HG03280 (cell line): Measurements from ENCODE around the gene FKBP4.

ENCODE experiments used
- ATAC-seq: cut with Tn5 transposase; IDR thresholded peaks from one replicate; pipeline ENCODE4 v1.9.1; 2021; ENCODE audit warnings: mild to moderate bottlenecking, moderate library complexity; ENCODE audit not compliant: unreplicated experiment

Gene FKBP4

DNA sequence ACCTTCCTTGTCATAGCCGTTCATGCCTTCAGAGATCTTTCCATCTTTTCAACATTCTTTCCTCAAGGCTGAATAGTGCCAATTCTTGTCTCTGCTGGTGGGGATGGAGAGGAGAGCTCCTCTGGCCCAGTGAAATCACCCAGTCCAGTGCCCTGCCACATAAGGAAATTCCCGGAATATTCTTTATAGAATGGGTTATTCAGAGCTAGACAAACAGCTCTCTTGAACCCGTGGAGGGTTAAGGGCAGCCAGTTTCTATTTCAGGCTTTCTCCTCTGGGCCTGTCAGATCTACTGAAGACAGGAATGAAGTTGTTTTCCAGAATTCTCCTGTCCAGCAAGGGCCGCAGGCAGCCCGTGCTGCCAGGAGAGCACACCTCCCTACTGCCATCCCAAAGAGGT is 48.2 kb downstream of the FKBP4 start:
- ATAC-seq, result no peak

DNA sequence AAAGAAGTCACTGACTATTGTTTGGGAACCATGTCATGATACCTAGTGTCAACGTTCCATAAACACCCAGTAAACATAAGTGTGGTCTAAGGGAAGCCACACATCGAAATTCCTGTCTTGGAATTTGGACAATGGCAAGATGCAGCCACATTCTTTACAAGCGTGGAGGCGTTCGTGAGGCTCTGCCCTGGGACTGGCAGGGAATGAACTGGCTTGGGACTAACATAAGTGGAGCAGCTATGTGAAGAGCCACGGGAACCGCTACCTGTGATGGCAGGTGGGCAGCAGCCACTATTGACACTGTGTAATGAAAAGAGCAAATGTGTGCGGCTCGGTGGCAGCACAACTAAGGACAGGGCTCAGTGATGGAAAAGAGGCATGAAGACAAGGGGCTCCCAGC is 50.0 kb downstream of the FKBP4 start:
- no peak for ATAC-seq

DNA sequence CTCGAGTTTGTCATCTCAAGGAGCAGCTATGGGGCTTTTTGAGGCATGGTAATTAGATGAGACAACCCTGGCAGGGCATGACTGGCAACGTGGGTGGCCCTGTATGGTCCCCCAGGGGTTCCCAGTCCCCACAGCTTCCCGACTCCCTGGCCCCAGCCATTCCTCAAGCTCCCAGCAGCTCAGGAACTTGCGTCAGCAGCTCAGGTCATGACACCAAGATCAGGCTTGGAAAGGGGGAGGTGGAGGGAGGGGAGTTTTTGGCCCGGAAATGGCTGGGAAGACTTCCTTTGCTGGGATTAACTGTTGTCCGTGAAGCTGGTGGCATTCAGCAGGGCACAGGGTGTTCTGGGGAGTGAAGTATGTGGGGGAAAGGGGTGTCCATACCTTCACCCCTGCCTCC is 50.5 kb downstream of the FKBP4 start:
- no peak for ATAC-seq

DNA sequence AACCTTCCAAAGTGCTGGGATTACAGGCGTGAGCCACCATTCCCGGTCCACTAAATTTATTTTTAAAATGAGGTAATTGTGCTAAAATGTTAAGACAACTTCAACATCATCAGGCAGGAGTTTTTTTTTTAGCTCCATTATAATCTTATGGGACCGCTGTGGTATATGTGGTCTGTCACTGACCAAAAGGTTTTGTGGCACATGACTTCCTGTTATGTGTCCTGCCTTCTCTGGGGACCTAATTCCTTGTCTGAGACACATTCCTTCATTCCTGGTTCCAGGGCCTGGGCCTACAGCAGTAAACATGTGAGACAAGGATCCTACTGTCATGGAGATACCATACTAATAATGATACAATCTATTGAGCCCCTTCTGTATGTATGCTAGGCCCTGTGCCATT is 57.2 kb downstream of the FKBP4 start:
- no peak for ATAC-seq

DNA sequence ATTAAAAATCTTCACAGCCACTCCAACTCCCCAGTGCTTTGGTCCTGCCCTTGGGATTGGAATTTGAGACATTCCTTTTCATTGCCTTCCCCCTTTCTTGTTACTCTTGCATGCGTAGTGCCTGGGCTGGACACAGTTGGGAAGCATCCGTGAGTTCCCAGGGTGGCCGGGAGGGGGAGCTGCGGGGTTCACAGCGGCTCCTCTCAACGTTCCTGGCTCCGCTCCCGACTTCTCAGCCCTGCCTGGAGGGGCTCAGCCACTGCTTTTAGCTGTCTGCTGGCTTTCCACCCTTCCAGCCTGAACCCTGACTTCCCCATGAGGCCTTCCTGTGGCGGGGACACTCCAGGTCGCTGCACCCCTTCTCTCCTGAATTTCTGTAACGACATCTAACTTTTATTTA is 58.9 kb downstream of the FKBP4 start:
- ATAC-seq, result no peak
